ENCODE measurements around the gene MN1.

DNA sequence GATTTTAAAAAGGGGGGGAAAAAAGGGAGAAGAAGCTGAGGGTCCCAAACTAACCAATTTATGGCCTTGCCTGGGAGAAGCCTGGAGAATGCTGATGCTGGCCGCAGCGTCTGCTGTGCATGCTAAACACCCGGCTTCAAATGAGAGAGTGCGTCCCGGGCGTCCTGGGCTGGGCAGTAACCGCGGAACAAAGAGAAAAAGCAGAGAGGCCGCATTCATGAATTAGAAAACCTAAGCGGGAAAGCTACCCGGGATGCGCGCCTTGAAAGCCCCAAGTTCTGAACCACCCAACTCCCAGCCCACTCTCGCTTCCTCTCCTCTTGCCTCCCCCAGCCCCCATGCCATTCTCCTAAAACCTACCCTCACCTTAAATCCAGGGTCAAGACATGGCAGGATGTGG is 6.5 kb downstream of the MN1 start:
- TF ChIP-seq, protein P1, sequence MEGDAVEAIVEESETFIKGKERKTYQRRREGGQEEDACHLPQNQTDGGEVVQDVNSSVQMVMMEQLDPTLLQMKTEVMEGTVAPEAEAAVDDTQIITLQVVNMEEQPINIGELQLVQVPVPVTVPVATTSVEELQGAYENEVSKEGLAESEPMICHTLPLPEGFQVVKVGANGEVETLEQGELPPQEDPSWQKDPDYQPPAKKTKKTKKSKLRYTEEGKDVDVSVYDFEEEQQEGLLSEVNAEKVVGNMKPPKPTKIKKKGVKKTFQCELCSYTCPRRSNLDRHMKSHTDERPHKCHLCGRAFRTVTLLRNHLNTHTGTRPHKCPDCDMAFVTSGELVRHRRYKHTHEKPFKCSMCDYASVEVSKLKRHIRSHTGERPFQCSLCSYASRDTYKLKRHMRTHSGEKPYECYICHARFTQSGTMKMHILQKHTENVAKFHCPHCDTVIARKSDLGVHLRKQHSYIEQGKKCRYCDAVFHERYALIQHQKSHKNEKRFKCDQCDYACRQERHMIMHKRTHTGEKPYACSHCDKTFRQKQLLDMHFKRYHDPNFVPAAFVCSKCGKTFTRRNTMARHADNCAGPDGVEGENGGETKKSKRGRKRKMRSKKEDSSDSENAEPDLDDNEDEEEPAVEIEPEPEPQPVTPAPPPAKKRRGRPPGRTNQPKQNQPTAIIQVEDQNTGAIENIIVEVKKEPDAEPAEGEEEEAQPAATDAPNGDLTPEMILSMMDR (IDR thresholded peaks at IDR 0.05) = no peak
- no peak for TF ChIP-seq POLR2A (IDR thresholded peaks at IDR 0.05)

Measured in uterus (tissue), 2 donors.